K562 (cell line): ENCODE measurements around the gene TCIRG1. TPM values are rescaled to one million over a fixed set of nuclear protein-coding genes. Genes with fewer than 3 reads are reported as not detected.
A peak's percentile ranks its signal among the peaks of the same experiment; 100 is the strongest.

Source experiments
- E2F8 ChIP-seq: fragments of 450-650 bp; IDR thresholded peaks from 2 replicates; pipeline ENCODE4 v1.7.1; 2018; ENCODE audit warnings: mild to moderate bottlenecking, low read depth; ENCODE audit not compliant: partially characterized antibody
- FOXA1 ChIP-seq: fragments of 450-650 bp; IDR thresholded peaks from 2 replicates; pipeline ENCODE4 v1.6.1; 2016; ENCODE audit warnings: mild to moderate bottlenecking, borderline replicate concordance
- HCFC1 ChIP-seq: IDR thresholded peaks from 2 replicates; pipeline ENCODE4 v1.6.1; 2012; ENCODE audit warnings: low read depth, low read length, improper control_type of control experiment
- HDGF ChIP-seq: fragments of 450-650 bp; IDR thresholded peaks from 2 replicates; pipeline ENCODE4 v1.6.1; 2016
- HMBOX1 ChIP-seq: sonication (generic); IDR thresholded peaks from 2 replicates; pipeline ENCODE4 v1.6.1; 2016
- IRF1 ChIP-seq: sonication (generic); formaldehyde crosslinking; IDR thresholded peaks from 2 replicates; pipeline ENCODE4 v1.8.0; 2022; ENCODE audit warnings: missing genetic modification reagents, mild to moderate bottlenecking, borderline replicate concordance
- NONO ChIP-seq, 2 experiments: fragments of 200-400 bp in 1 of 2; fragments of 450-650 bp in 1 of 2; formaldehyde crosslinking in 1 of 2; IDR thresholded peaks; 2 replicates each; pipeline ENCODE4 v1.6.1; 2017; ENCODE audit warnings: low read depth in 2 of 2, mild to moderate bottlenecking in 2 of 2, moderate library complexity in 2 of 2, low read length in 1 of 2
- PRPF4 ChIP-seq: fragments of 200-400 bp; formaldehyde crosslinking; IDR thresholded peaks from one replicate; pipeline ENCODE4 v1.6.1; 2017; ENCODE audit warnings: low read length, low read depth, mild to moderate bottlenecking; ENCODE audit not compliant: insufficient read depth, poor library complexity, severe bottlenecking
- SAP30 ChIP-seq: fragments of 200-600 bp; sonication (generic); IDR thresholded peaks from 2 replicates; pipeline ENCODE4 v1.6.1; 2012; ENCODE audit warnings: borderline replicate concordance, low read depth, mild to moderate bottlenecking, moderate library complexity, low read length, control low read depth, inconsistent platforms; ENCODE audit not compliant: insufficient read depth, poor library complexity, severe bottlenecking
- SMAD1 ChIP-seq: fragments of 150-350 bp; IDR thresholded peaks from 2 replicates; pipeline ENCODE4 v1.6.1; 2014; ENCODE audit warnings: low read length, low read depth; ENCODE audit not compliant: partially characterized antibody
- TFAP4 ChIP-seq: sonication (generic); formaldehyde crosslinking; IDR thresholded peaks from 2 replicates; pipeline ENCODE4 v1.8.0; 2022; ENCODE audit warnings: missing genetic modification reagents, mild to moderate bottlenecking, moderate library complexity, borderline replicate concordance
- THAP7 ChIP-seq: fragments of 250-450 bp; sonication (Bioruptor Pico); IDR thresholded peaks from 2 replicates; pipeline ENCODE4 v1.5.0; 2021
- ZBTB5 ChIP-seq: fragments of 450-650 bp; IDR thresholded peaks from 2 replicates; pipeline ENCODE4 v1.6.1; 2017; ENCODE audit warnings: antibody characterized with exemption
- ZNF232 ChIP-seq: sonication (generic); formaldehyde crosslinking; IDR thresholded peaks from 2 replicates; pipeline ENCODE4 v1.8.0; 2022; ENCODE audit warnings: mild to moderate bottlenecking, missing genetic modification reagents
- ZNF277 ChIP-seq: fragments of 250-450 bp; sonication (Bioruptor Pico); IDR thresholded peaks from 2 replicates; pipeline ENCODE4 v1.8.0; 2022; ENCODE audit warnings: inconsistent platforms, mild to moderate bottlenecking, moderate library complexity, borderline replicate concordance
- ZNF354B ChIP-seq: fragments of 250-450 bp; sonication (Bioruptor Pico); IDR thresholded peaks from 2 replicates; pipeline ENCODE4 v1.4.0; 2020
- ZNF445 ChIP-seq: fragments of 250-450 bp; sonication (Bioruptor Pico); IDR thresholded peaks from 2 replicates; pipeline ENCODE4 v1.4.0; 2020; ENCODE audit warnings: low read depth, mild to moderate bottlenecking, moderate library complexity
- polyA plus RNA-seq, 8 experiments: library from polyadenylated mRNA; depleted of rRNA in 4 of 8; stranded (reverse) in 5 of 8; unstranded in 3 of 8; fragments of >200 nt; fragmentation: Nextera tagmentation in 2 of 8; fragmentation: Illumina TruSeq in 1 of 8; extraction: Ambion mirVana in 2 of 8; extraction: Trizol in 1 of 8; gene quantifications; 2 replicates each; pipeline versions ENCODE4 v1.2.1 to v1.2.3, GENCODE V29; 2011 to 2014; ENCODE audit warnings: inconsistent platforms in 1 of 8, missing spikeins in 1 of 8
- total RNA-seq, 7 experiments: library from RNA; depleted of rRNA in 6 of 7; stranded (reverse); fragments of >200 nt in 6 of 7; fragmentation: Illumina TruSeq in 2 of 7; extraction: Trizol in 2 of 7; gene quantifications; 2 replicates each; pipeline versions ENCODE4 v1.2.1 to v1.2.3, GENCODE V29; 2011 to 2021; ENCODE audit warnings: low replicate concordance in 1 of 7

TCIRG1 gene
- total and polyA plus RNA-seq, 9 of the 15 experiments (the other 6 are each of a cell fraction or from before 2014, with no cell fraction given) = 0.49 to 143 (median 24.4) TPM

- TF ChIP-seq NONO (IDR thresholded peaks at IDR 0.05; ENCODE audit: low read depth in 2 of 2, low read length in 1 of 2) = no peak
- peak; percentile 70; the same call in 1 of the 2 replicates for TF ChIP-seq HDGF
- 0 out of 2 replicates have a peak, but pooled peaks have one; percentile 34 for TF ChIP-seq THAP7 (CRISPR knock-in tag)
- no peak for TF ChIP-seq ZBTB5
- no peak for TF ChIP-seq ZNF445 (CRISPR knock-in tag)
- TF ChIP-seq ZNF232 = no peak
- no peak for TF ChIP-seq HMBOX1
- TF ChIP-seq PRPF4 = no peak
- no peak for TF ChIP-seq ZNF354B (CRISPR knock-in tag)
- TF ChIP-seq HCFC1 = no peak
- no peak for TF ChIP-seq SAP30
- no peak for TF ChIP-seq SMAD1
- no peak for TF ChIP-seq FOXA1
- no peak for TF ChIP-seq E2F8
- peak; percentile 87 for TF ChIP-seq TFAP4
- no peak for TF ChIP-seq ZNF277 (CRISPR knock-in tag)
- no peak for TF ChIP-seq IRF1
Measured at GRCh38 chr11:68038226-68038717, 553 bp upstream of the TCIRG1 start (continued).
